ENCODE data around the gene ADAT3. TPM values are rescaled to one million over a fixed set of nuclear protein-coding genes. Genes with fewer than 3 reads are reported as not detected.

Gene ADAT3
- polyA plus RNA-seq, 1 of the 3 experiments (the other 2 are of a cell fraction): 2.8 TPM

DNA sequence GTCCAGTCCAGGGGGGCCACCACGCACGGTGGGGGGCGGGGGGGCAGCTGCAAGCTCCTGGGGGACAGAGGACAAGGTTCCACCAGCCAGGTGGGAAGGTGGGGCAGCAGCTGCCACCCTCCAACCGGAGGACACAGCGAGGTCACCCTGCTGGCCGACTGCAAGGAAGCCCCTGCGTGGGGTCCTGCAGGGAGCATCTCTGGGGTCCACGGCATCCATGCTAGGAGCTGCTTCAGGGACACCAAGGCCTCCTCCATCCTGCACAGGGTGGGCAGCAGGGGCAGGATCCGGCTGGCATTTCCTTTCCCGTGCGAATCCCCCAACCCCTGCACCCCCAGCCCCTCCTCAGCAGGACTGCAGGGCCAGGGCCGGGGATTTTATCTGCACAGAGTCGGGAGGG is 33.6 kb upstream of the ADAT3 start:
- H3K9ac ChIP-seq: no peak overlapping the region
- no peak overlapping the region for H3K4me2 ChIP-seq
- no peaks in the 10 kb centered on the region for H3K9me3 ChIP-seq
- H2AFZ ChIP-seq (ENCODE audit: low read depth): no peak overlapping the region
- WGBS (ENCODE audit: low lambda C conversion rate): 83% methylated on average over 2 of the region's 13 CpGs
- no peak overlapping the region for H3K4me3 ChIP-seq (ENCODE audit: low read depth in 2 of 2, low read length in 1 of 2)
- H3F3A ChIP-seq (replicated peaks; ENCODE audit: insufficient read depth): peaks cover 25% of the 10 kb centered on the region
- POLR2A ChIA-PET: interaction anchor here (0.8 to 1.0 kb wide), 2 partner anchors 12 to 34 kb away, joined by 3 to 4 read pairs; no protein-coding TSS in a partner anchor
- DNase-seq: no peak
- CTCF ChIA-PET: no interaction called here
- H3K4me1 ChIP-seq (ENCODE audit: control insufficient read depth in 1 of 2, insufficient read depth in 2 of 2, low read depth in 1 of 2, low read length in 1 of 2): peaks cover 16 to 25% of the 10 kb centered on the region in 2 experiments
- no peaks in the 10 kb centered on the region for H3K9me2 ChIP-seq
- peaks cover 12% of the 10 kb centered on the region for H4K20me1 ChIP-seq (ENCODE audit: insufficient read depth)
- no peak for TF ChIP-seq GATA2 (CRISPR knock-in tag; IDR thresholded peaks at IDR 0.05)
- TF ChIP-seq ELF1 (IDR thresholded peaks at IDR 0.05): no peak
- TF ChIP-seq TEAD4 (IDR thresholded peaks at IDR 0.05; ENCODE audit: borderline replicate concordance, insufficient read depth): no peak
- no peak for TF ChIP-seq FOSL2 (IDR thresholded peaks at IDR 0.05; ENCODE audit: borderline replicate concordance, low read depth)
- no peak for TF ChIP-seq NFIC (IDR thresholded peaks at IDR 0.05; ENCODE audit: borderline replicate concordance)
- no peak for TF ChIP-seq YY1 (IDR thresholded peaks at IDR 0.05; ENCODE audit: low read depth)
- TF ChIP-seq EP300 (IDR thresholded peaks at IDR 0.05; ENCODE audit: borderline replicate concordance in 1 of 2, low read depth in 1 of 2, low read length in 1 of 2): no peak
- TF ChIP-seq, protein P1, sequence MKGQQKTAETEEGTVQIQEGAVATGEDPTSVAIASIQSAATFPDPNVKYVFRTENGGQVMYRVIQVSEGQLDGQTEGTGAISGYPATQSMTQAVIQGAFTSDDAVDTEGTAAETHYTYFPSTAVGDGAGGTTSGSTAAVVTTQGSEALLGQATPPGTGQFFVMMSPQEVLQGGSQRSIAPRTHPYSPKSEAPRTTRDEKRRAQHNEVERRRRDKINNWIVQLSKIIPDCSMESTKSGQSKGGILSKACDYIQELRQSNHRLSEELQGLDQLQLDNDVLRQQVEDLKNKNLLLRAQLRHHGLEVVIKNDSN (IDR thresholded peaks at IDR 0.05; ENCODE audit: borderline replicate concordance, low read depth): no peak
- no peak for TF ChIP-seq RXRA (IDR thresholded peaks at IDR 0.05; ENCODE audit: borderline replicate concordance, low read depth)
- TF ChIP-seq IRF3 (IDR thresholded peaks at IDR 0.05; ENCODE audit: low read depth, low read length): no peak
- TF ChIP-seq ZBTB33 (IDR thresholded peaks at IDR 0.05; ENCODE audit: borderline replicate concordance, low read depth): no peak
- TF ChIP-seq, protein P2, sequence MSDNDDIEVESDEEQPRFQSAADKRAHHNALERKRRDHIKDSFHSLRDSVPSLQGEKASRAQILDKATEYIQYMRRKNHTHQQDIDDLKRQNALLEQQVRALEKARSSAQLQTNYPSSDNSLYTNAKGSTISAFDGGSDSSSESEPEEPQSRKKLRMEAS (IDR thresholded peaks at IDR 0.05; ENCODE audit: low read depth): no peak
- TF ChIP-seq, protein P3, sequence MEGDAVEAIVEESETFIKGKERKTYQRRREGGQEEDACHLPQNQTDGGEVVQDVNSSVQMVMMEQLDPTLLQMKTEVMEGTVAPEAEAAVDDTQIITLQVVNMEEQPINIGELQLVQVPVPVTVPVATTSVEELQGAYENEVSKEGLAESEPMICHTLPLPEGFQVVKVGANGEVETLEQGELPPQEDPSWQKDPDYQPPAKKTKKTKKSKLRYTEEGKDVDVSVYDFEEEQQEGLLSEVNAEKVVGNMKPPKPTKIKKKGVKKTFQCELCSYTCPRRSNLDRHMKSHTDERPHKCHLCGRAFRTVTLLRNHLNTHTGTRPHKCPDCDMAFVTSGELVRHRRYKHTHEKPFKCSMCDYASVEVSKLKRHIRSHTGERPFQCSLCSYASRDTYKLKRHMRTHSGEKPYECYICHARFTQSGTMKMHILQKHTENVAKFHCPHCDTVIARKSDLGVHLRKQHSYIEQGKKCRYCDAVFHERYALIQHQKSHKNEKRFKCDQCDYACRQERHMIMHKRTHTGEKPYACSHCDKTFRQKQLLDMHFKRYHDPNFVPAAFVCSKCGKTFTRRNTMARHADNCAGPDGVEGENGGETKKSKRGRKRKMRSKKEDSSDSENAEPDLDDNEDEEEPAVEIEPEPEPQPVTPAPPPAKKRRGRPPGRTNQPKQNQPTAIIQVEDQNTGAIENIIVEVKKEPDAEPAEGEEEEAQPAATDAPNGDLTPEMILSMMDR (IDR thresholded peaks at IDR 0.05): no peak
- TF ChIP-seq FOXM1 (IDR thresholded peaks at IDR 0.05; ENCODE audit: low read depth): no peak
- no peak overlapping the region for H3K27ac ChIP-seq (ENCODE audit: low read depth in 2 of 2, low read length in 1 of 2)
- H3K79me2 ChIP-seq (ENCODE audit: insufficient read depth): peaks cover 79% of the 10 kb centered on the region
- H3K36me3 ChIP-seq (replicated peaks in 1 of 2; ENCODE audit: control insufficient read depth in 1 of 2, insufficient read depth in 2 of 2, low read length in 1 of 2): peaks cover 3 to 9% of the 10 kb centered on the region in 2 experiments
- H3K27me3 ChIP-seq (ENCODE audit: insufficient read depth): no peaks in the 10 kb centered on the region
